G401 (cell line): ENCODE measurements around the gene PLA2G4A. TPM values are rescaled to one million over a fixed set of nuclear protein-coding genes. Genes with fewer than 3 reads are reported as not detected.

Experiments
- DNase-seq: peaks from one replicate; pipeline ENCODE4 v3.0.0-alpha.2; 2015; ENCODE audit warnings: low spot score
- in situ Hi-C: cut with HindIII; loops from 2 replicates; pipeline ENCODE4 v1.10.0; 2016; ENCODE audit warnings: low sequenced_read_pairs, mixed read lengths
- total RNA-seq: library from RNA; depleted of rRNA; stranded (reverse); fragments of >200 nt; shearing (Covaris generic); gene quantifications from 2 replicates; pipeline ENCODE4 v1.2.3, GENCODE V29; 2014

The PLA2G4A gene
- total RNA-seq, 1 experiment from 2014 or later = not detected

GRCh38 chr1:186950547-186950946 lies 121.8 kb downstream of the PLA2G4A start:
- in situ Hi-C loops = no loop called here
- DNase-seq = no peak

- in situ Hi-C loops = no loop called here
Observed at GRCh38 chr1:186953876-186954275, 125.1 kb downstream of the PLA2G4A start.

GRCh38 chr1:186957314-186957713 lies 128.6 kb downstream of the PLA2G4A start:
- in situ Hi-C loops = no loop called here
- DNase-seq = no peak

More at GRCh38 chr1:186953876-186954275, 125.1 kb downstream of the PLA2G4A start:
- no peak for DNase-seq

GRCh38 chr1:186958520-186958919 lies 129.8 kb downstream of the PLA2G4A start:
- in situ Hi-C loops = no loop called here
- no peak for DNase-seq

- no peak for DNase-seq
- in situ Hi-C loops = no loop called here
Observed at GRCh38 chr1:186960861-186961260, 132.1 kb downstream of the PLA2G4A start.

GRCh38 chr1:186965847-186966246 lies 137.1 kb downstream of the PLA2G4A start:
- no peak for DNase-seq
- in situ Hi-C loops = no loop called here

- DNase-seq = no peak
- in situ Hi-C loops = no loop called here
Observed at GRCh38 chr1:186966456-186966855, 137.7 kb downstream of the PLA2G4A start.

- in situ Hi-C loops = no loop called here
- no peak for DNase-seq
Observed at GRCh38 chr1:186967656-186968394, 139.1 kb downstream of the PLA2G4A start.

GRCh38 chr1:186974774-186975181 lies 146.0 kb downstream of the PLA2G4A start:
- no peak for DNase-seq

GRCh38 chr1:186975220-186975619 lies 146.5 kb downstream of the PLA2G4A start:
- no peak for DNase-seq
- in situ Hi-C loops = no loop called here

More at GRCh38 chr1:186974774-186975181, 146.0 kb downstream of the PLA2G4A start:
- in situ Hi-C loops = no loop called here

GRCh38 chr1:186976700-186977099 lies 148.0 kb downstream of the PLA2G4A start:
- DNase-seq = no peak
- in situ Hi-C loops = no loop called here

- no peak for DNase-seq
Observed at GRCh38 chr1:186977266-186977957, 148.7 kb downstream of the PLA2G4A start.

GRCh38 chr1:186978596-186979556 lies 150.1 kb downstream of the PLA2G4A start:
- in situ Hi-C loops = no loop called here
- no peak for DNase-seq

More at GRCh38 chr1:186977266-186977957, 148.7 kb downstream of the PLA2G4A start:
- in situ Hi-C loops = no loop called here

- no peak for DNase-seq
- in situ Hi-C loops = no loop called here
Observed at GRCh38 chr1:186980400-186980799, 151.7 kb downstream of the PLA2G4A start.

GRCh38 chr1:186982116-186982515 lies 153.4 kb downstream of the PLA2G4A start:
- in situ Hi-C loops = no loop called here
- DNase-seq = no peak

GRCh38 chr1:186983327-186983726 lies 154.6 kb downstream of the PLA2G4A start:
- in situ Hi-C loops = no loop called here
- peak; percentile 18 for DNase-seq

- in situ Hi-C loops = no loop called here
- DNase-seq = no peak
Observed at GRCh38 chr1:186984959-186985358, 156.2 kb downstream of the PLA2G4A start.

GRCh38 chr1:186985889-186986491 lies 157.2 kb downstream of the PLA2G4A start:
- DNase-seq = peak; percentile 71

GRCh38 chr1:186987065-186987464 lies 158.3 kb downstream of the PLA2G4A start:
- no peak for DNase-seq
- in situ Hi-C loops = no loop called here

More at GRCh38 chr1:186985889-186986491, 157.2 kb downstream of the PLA2G4A start:
- in situ Hi-C loops = no loop called here
